Measurements from ENCODE around the gene RESP18. TPM values are rescaled to one million over a fixed set of nuclear protein-coding genes. Genes with fewer than 3 reads are reported as not detected.
"Not testable (repeated sequence)": the region's sequence is repeated elsewhere in the genome, so short reads cannot be mapped to it uniquely, and the experiment has no call there.

Gene RESP18
- polyA plus RNA-seq, 2 donors = not detected

GRCh38 chr2:219331560-219332213 lies 857 bp downstream of the RESP18 start:
- WGBS, 2 donors = 20 to 21% methylated on average over 24 to 39 of the region's 39 CpGs
- Histone ChIP-seq H3K4me1 (ENCODE audit: control insufficient read depth in 2 of 2, insufficient read depth in 2 of 2, low read length in 1 of 2) (peaks cover 0 to 3% of the 10 kb centered on the region in 2 donors), H3K4me3 (ENCODE audit: low read depth in 1 of 2, low read length in 2 of 2) (no peak overlapping the region), H3K27me3 (ENCODE audit: control insufficient read depth in 1 of 2, insufficient read depth in 2 of 2, low read length in 2 of 2) (peaks cover 0 to 5% of the 10 kb centered on the region in 2 donors), H3K27ac (ENCODE audit: low read depth in 2 of 2, low read length in 1 of 2) (no peak overlapping the region), H3K36me3 (ENCODE audit: control insufficient read depth in 2 of 2, insufficient read depth in 2 of 2, low read length in 1 of 2) (no peaks in the 10 kb centered on the region), H3K9me3 (ENCODE audit: control insufficient read depth in 2 of 2, insufficient read depth in 1 of 2, low read depth in 1 of 2, low read length in 1 of 2) (peaks cover 3 to 6% of the 10 kb centered on the region in 2 donors)

- no peak overlapping the region for H3K27ac ChIP-seq (ENCODE audit: low read depth in 2 of 2, low read length in 1 of 2)
- H3K27me3 ChIP-seq (ENCODE audit: control insufficient read depth in 1 of 2, insufficient read depth in 2 of 2, low read length in 2 of 2) = peaks cover 0 to 5% of the 10 kb centered on the region in 2 donors
- no peaks in the 10 kb centered on the region for H3K36me3 ChIP-seq (ENCODE audit: control insufficient read depth in 2 of 2, insufficient read depth in 2 of 2, low read length in 1 of 2)
- H3K9me3 ChIP-seq (ENCODE audit: control insufficient read depth in 2 of 2, insufficient read depth in 1 of 2, low read depth in 1 of 2, low read length in 1 of 2) = peaks cover 3 to 6% of the 10 kb centered on the region in 2 donors
- H3K4me3 ChIP-seq (ENCODE audit: low read depth in 1 of 2, low read length in 2 of 2) = no peak overlapping the region
- 38 to 46% methylated on average over 2 of the region's 2 CpGs for WGBS, 2 donors
- H3K4me1 ChIP-seq (ENCODE audit: control insufficient read depth in 2 of 2, insufficient read depth in 2 of 2, low read length in 1 of 2) = peaks cover 0 to 3% of the 10 kb centered on the region in 2 donors
Measured at GRCh38 chr2:219327719-219328118, 4.8 kb downstream of the RESP18 start.

GRCh38 chr2:219325657-219326315 lies 6.8 kb downstream of the RESP18 start:
- Histone ChIP-seq H3K4me1 (ENCODE audit: control insufficient read depth in 2 of 2, insufficient read depth in 2 of 2, low read length in 1 of 2) (no peaks in the 10 kb centered on the region), H3K4me3 (ENCODE audit: low read depth in 1 of 2, low read length in 2 of 2) (no peak overlapping the region), H3K36me3 (ENCODE audit: control insufficient read depth in 2 of 2, insufficient read depth in 2 of 2, low read length in 1 of 2) (no peaks in the 10 kb centered on the region), H3K27me3 (ENCODE audit: control insufficient read depth in 1 of 2, insufficient read depth in 2 of 2, low read length in 2 of 2) (no peaks in the 10 kb centered on the region), H3K9me3 (ENCODE audit: control insufficient read depth in 2 of 2, insufficient read depth in 1 of 2, low read depth in 1 of 2, low read length in 1 of 2) (no peaks in the 10 kb centered on the region), H3K27ac (ENCODE audit: low read depth in 2 of 2, low read length in 1 of 2) (no peak overlapping the region)
- 64 to 70% methylated on average over 9 of the region's 9 CpGs for WGBS, 2 donors

- no peaks in the 10 kb centered on the region for H3K4me1 ChIP-seq (ENCODE audit: control insufficient read depth in 2 of 2, insufficient read depth in 2 of 2, low read length in 1 of 2)
- H3K27me3 ChIP-seq (ENCODE audit: control insufficient read depth in 1 of 2, insufficient read depth in 2 of 2, low read length in 2 of 2) = no peaks in the 10 kb centered on the region
- H3K36me3 ChIP-seq (ENCODE audit: control insufficient read depth in 2 of 2, insufficient read depth in 2 of 2, low read length in 1 of 2) = no peaks in the 10 kb centered on the region
- no peak overlapping the region for H3K27ac ChIP-seq (ENCODE audit: low read depth in 2 of 2, low read length in 1 of 2)
- H3K9me3 ChIP-seq (ENCODE audit: control insufficient read depth in 2 of 2, insufficient read depth in 1 of 2, low read depth in 1 of 2, low read length in 1 of 2) = no peaks in the 10 kb centered on the region
- H3K4me3 ChIP-seq (ENCODE audit: low read depth in 1 of 2, low read length in 2 of 2) = no peak overlapping the region
- WGBS, 2 donors = 84 to 87% methylated on average over 4 of the region's 4 CpGs
Measured at GRCh38 chr2:219325136-219325535, 7.4 kb downstream of the RESP18 start.

GRCh38 chr2:219323434-219323833 lies 9.1 kb downstream of the RESP18 start:
- H3K4me1 ChIP-seq (ENCODE audit: control insufficient read depth in 2 of 2, insufficient read depth in 2 of 2, low read length in 1 of 2) = no peaks in the 10 kb centered on the region
- H3K36me3 ChIP-seq (ENCODE audit: control insufficient read depth in 2 of 2, insufficient read depth in 2 of 2, low read length in 1 of 2) = no peaks in the 10 kb centered on the region
- no peak overlapping the region for H3K27ac ChIP-seq (ENCODE audit: low read depth in 2 of 2, low read length in 1 of 2)
- H3K27me3 ChIP-seq (ENCODE audit: control insufficient read depth in 1 of 2, insufficient read depth in 2 of 2, low read length in 2 of 2) = no peaks in the 10 kb centered on the region
- no peak overlapping the region for H3K4me3 ChIP-seq (ENCODE audit: low read depth in 1 of 2, low read length in 2 of 2)
- H3K9me3 ChIP-seq (ENCODE audit: control insufficient read depth in 2 of 2, insufficient read depth in 1 of 2, low read depth in 1 of 2, low read length in 1 of 2) = no peaks in the 10 kb centered on the region
- WGBS, 2 donors = 70 to 73% methylated on average over 4 of the region's 4 CpGs

GRCh38 chr2:219314804-219315468 lies 17.6 kb downstream of the RESP18 start:
- H3K27me3 ChIP-seq (ENCODE audit: control insufficient read depth in 1 of 2, insufficient read depth in 2 of 2, low read length in 2 of 2) = peaks cover 0 to 4% of the 10 kb centered on the region in 2 donors
- H3K4me3 ChIP-seq (ENCODE audit: low read depth in 1 of 2, low read length in 2 of 2) = no peak overlapping the region
- 89 to 93% methylated on average over 16 of the region's 16 CpGs for WGBS, 2 donors
- no peak overlapping the region for H3K27ac ChIP-seq (ENCODE audit: low read depth in 2 of 2, low read length in 1 of 2)
- no peaks in the 10 kb centered on the region for H3K4me1 ChIP-seq (ENCODE audit: control insufficient read depth in 2 of 2, insufficient read depth in 2 of 2, low read length in 1 of 2)
- H3K36me3 ChIP-seq (ENCODE audit: control insufficient read depth in 2 of 2, insufficient read depth in 2 of 2, low read length in 1 of 2) = no peaks in the 10 kb centered on the region
- H3K9me3 ChIP-seq (ENCODE audit: control insufficient read depth in 2 of 2, insufficient read depth in 1 of 2, low read depth in 1 of 2, low read length in 1 of 2) = no peaks in the 10 kb centered on the region

- H3K27me3 ChIP-seq (ENCODE audit: control insufficient read depth in 1 of 2, insufficient read depth in 2 of 2, low read length in 2 of 2) = not testable (repeated sequence)
- 90 to 91% methylated on average over 49 of the region's 49 CpGs for WGBS, 2 donors
Measured at GRCh38 chr2:219312683-219313263, 19.8 kb downstream of the RESP18 start.

GRCh38 chr2:219309278-219309677 lies 23.3 kb downstream of the RESP18 start, which contains the start of gene PTPRN:
Gene PTPRN, minus strand, starts transcription at chr2:219309401. Its CDS starts 69 bp downstream, at chr2:219309332.
- no peaks in the 10 kb centered on the region for H3K36me3 ChIP-seq (ENCODE audit: control insufficient read depth in 2 of 2, insufficient read depth in 2 of 2, low read length in 1 of 2)
- no peak within 1 kb of the TSS for H3K4me3 ChIP-seq (ENCODE audit: low read depth in 1 of 2, low read length in 2 of 2)
- no peaks in the 10 kb centered on the region for H3K9me3 ChIP-seq (ENCODE audit: control insufficient read depth in 2 of 2, insufficient read depth in 1 of 2, low read depth in 1 of 2, low read length in 1 of 2)
- 7 to 8% methylated on average over 31 to 37 of the region's 37 CpGs for WGBS, 2 donors
- peaks cover 0 to 7% of the 10 kb centered on the region in 2 donors for H3K27me3 ChIP-seq (ENCODE audit: control insufficient read depth in 1 of 2, insufficient read depth in 2 of 2, low read length in 2 of 2)
- H3K4me1 ChIP-seq (ENCODE audit: control insufficient read depth in 2 of 2, insufficient read depth in 2 of 2, low read length in 1 of 2) = peaks cover 0 to 2% of the 10 kb centered on the region in 2 donors
- H3K27ac ChIP-seq (ENCODE audit: low read depth in 2 of 2, low read length in 1 of 2) = no peak within 1 kb of the TSS

More at GRCh38 chr2:219312683-219313263, 19.8 kb downstream of the RESP18 start:
- not testable (repeated sequence) for H3K27ac ChIP-seq (ENCODE audit: low read depth in 2 of 2, low read length in 1 of 2); H3K4me1 ChIP-seq (ENCODE audit: control insufficient read depth in 2 of 2, insufficient read depth in 2 of 2, low read length in 1 of 2); H3K36me3 ChIP-seq (ENCODE audit: control insufficient read depth in 2 of 2, insufficient read depth in 2 of 2, low read length in 1 of 2); H3K9me3 ChIP-seq (ENCODE audit: control insufficient read depth in 2 of 2, insufficient read depth in 1 of 2, low read depth in 1 of 2, low read length in 1 of 2); H3K4me3 ChIP-seq (ENCODE audit: low read depth in 1 of 2, low read length in 2 of 2)

Data from esophagus (tissue), 2 donors.